Measurements from ENCODE around the gene CTDSP2. TPM values are rescaled to one million over a fixed set of nuclear protein-coding genes. Genes with fewer than 3 reads are reported as not detected.

The CTDSP2 gene
- polyA plus RNA-seq, 3 donors, result 59.1 to 148 (median 70.2) TPM

- H2AFZ ChIP-seq (ENCODE audit: insufficient read depth, low read depth, low read length, poor library complexity, severe bottlenecking), result no peak overlapping the region
- H3K36me3 ChIP-seq (replicated peaks in 1 of 2; ENCODE audit: control insufficient read depth in 1 of 2, insufficient read depth in 2 of 2, low read length in 2 of 2), result no peaks in the 10 kb centered on the region
- no peak overlapping the region for H3K4me2 ChIP-seq (replicated peaks; ENCODE audit: extremely low read depth, low read length, poor library complexity, severe bottlenecking)
- no peak overlapping the region for H3K4me3 ChIP-seq (replicated peaks in 1 of 3; ENCODE audit: low read depth in 2 of 3, low read length in 3 of 3)
- Mint-ChIP-seq H3K9me3 (peaks cover 0 to 7% (median 0%) of the 10 kb centered on the region in 7 donors), H3K27me3 (ENCODE audit: low read depth in 3 of 3) (peaks cover 0 to 4% (median 0%) of the 10 kb centered on the region in 3 donors), H3K4me3 (no peak overlapping the region), H3K36me3 (peaks cover 5 to 9% of the 10 kb centered on the region in 2 donors), H3K4me1 (peaks cover 54% of the 10 kb centered on the region), H3K27ac (peak overlapping the region in 1 of 7 donors; percentile 36)
- H3K9ac ChIP-seq (ENCODE audit: insufficient read depth, low read length, poor library complexity, severe bottlenecking), result no peak overlapping the region
- DNase-seq, result no peak
- TF ChIP-seq CTCF (IDR thresholded peaks at IDR 0.05), result no peak
- no peaks in the 10 kb centered on the region for H3K27me3 ChIP-seq (ENCODE audit: control insufficient read depth in 2 of 2, insufficient read depth in 2 of 2, low read length in 2 of 2)
- no peaks in the 10 kb centered on the region for H4K20me1 ChIP-seq (ENCODE audit: insufficient read depth, low read length)
- H3K79me2 ChIP-seq (ENCODE audit: insufficient read depth, low read length), result peaks cover 17% of the 10 kb centered on the region
- H3K9me3 ChIP-seq (replicated peaks in 1 of 2; ENCODE audit: control insufficient read depth in 1 of 2, insufficient read depth in 1 of 2, low read length in 2 of 2), result no peaks in the 10 kb centered on the region
- intact Hi-C loops (cut with micrococcal nuclease), result loop anchor here in 1 of 2 donors (5.0 kb wide), 1 partner anchor 68 kb away; the partner anchor contains the start of gene CTDSP2
- peak overlapping the region in 1 of 2 donors; percentile 81 for H3K27ac ChIP-seq (ENCODE audit: low read depth in 1 of 2, low read length in 2 of 2)
- 83% methylated on average over 1 of the region's 1 CpG for WGBS (ENCODE audit: insufficient coverage)
- H3K4me1 ChIP-seq (ENCODE audit: control insufficient read depth in 1 of 2, insufficient read depth in 2 of 2, low read length in 2 of 2), result peaks cover 52 to 53% of the 10 kb centered on the region in 2 donors
Observed at GRCh38 chr12:57779736-57780135, 66.8 kb downstream of the CTDSP2 start.

- Histone ChIP-seq H3K4me3 (replicated peaks in 1 of 3; ENCODE audit: low read depth in 2 of 3, low read length in 3 of 3) (no peak overlapping the region), H3K27me3 (ENCODE audit: control insufficient read depth in 2 of 2, insufficient read depth in 2 of 2, low read length in 2 of 2) (no peaks in the 10 kb centered on the region), H3K36me3 (replicated peaks in 1 of 2; ENCODE audit: control insufficient read depth in 1 of 2, insufficient read depth in 2 of 2, low read length in 2 of 2) (no peaks in the 10 kb centered on the region), H3K4me2 (replicated peaks; ENCODE audit: extremely low read depth, low read length, poor library complexity, severe bottlenecking) (no peak overlapping the region), H2AFZ (ENCODE audit: insufficient read depth, low read depth, low read length, poor library complexity, severe bottlenecking) (no peak overlapping the region), H4K20me1 (ENCODE audit: insufficient read depth, low read length) (no peaks in the 10 kb centered on the region), H3K27ac (ENCODE audit: low read depth in 1 of 2, low read length in 2 of 2) (no peak overlapping the region), H3K9ac (ENCODE audit: insufficient read depth, low read length, poor library complexity, severe bottlenecking) (no peak overlapping the region), H3K4me1 (ENCODE audit: control insufficient read depth in 1 of 2, insufficient read depth in 2 of 2, low read length in 2 of 2) (peaks cover 52 to 54% of the 10 kb centered on the region in 2 donors), H3K9me3 (replicated peaks in 1 of 2; ENCODE audit: control insufficient read depth in 1 of 2, insufficient read depth in 1 of 2, low read length in 2 of 2) (no peaks in the 10 kb centered on the region), H3K79me2 (ENCODE audit: insufficient read depth, low read length) (peaks cover 4% of the 10 kb centered on the region)
- no peak overlapping the region for H3K27ac Mint-ChIP-seq
- peaks cover 50% of the 10 kb centered on the region for H3K4me1 Mint-ChIP-seq
- H3K4me3 Mint-ChIP-seq, result no peak overlapping the region
- DNase-seq, result no peak
- intact Hi-C loops (cut with micrococcal nuclease), result no loop called here
- WGBS (ENCODE audit: insufficient coverage), result no CpG with 5 or more reads among the region's 7 CpGs
- no peak for TF ChIP-seq CTCF (IDR thresholded peaks at IDR 0.05)
- peaks cover 0 to 7% (median 0%) of the 10 kb centered on the region in 7 donors for H3K9me3 Mint-ChIP-seq
- peaks cover 0 to 4% (median 0%) of the 10 kb centered on the region in 3 donors for H3K27me3 Mint-ChIP-seq (ENCODE audit: low read depth in 3 of 3)
- peaks cover 6 to 9% of the 10 kb centered on the region in 2 donors for H3K36me3 Mint-ChIP-seq
Observed at GRCh38 chr12:57777911-57778310, 68.6 kb downstream of the CTDSP2 start.
